GM12878 (cell line): ENCODE results near the gene BTG2. TPM values are rescaled to one million over a fixed set of nuclear protein-coding genes. Genes with fewer than 3 reads are reported as not detected.

Experiments
- ATAC-seq: fragments of 200-7000 bp; cut with Tn5 transposase; 3 replicates; pipeline ENCODE4 v1.9.1; 2020; ENCODE audit warnings: mild to moderate bottlenecking, moderate library complexity
- BruUV-seq: library from RNA; stranded (reverse); fragments of 400-500 nt; replicated peaks from 2 replicates; lab custom pipeline; 2021; lab: Mats Ljungman, UMichigan
- CTCF ChIA-PET: fragments of 300-600 bp; sonication (Branson Sonifier 250); formaldehyde crosslinking; extraction: SDS; loops from one replicate; lab custom pipeline; 2021; ENCODE audit warnings: inconsistent platforms; lab: Yijun Ruan, JAX
- POLR2A ChIA-PET: fragments of 350-600 bp; formaldehyde crosslinking; extraction: SDS; loops from one replicate; lab custom pipeline; 2021; ENCODE audit warnings: inconsistent platforms; lab: Charles Lee
- RAD21 ChIA-PET: fragments of 300-600 bp; sonication (Branson Sonifier 250); formaldehyde crosslinking; loops from one replicate; lab custom pipeline; 2023; ENCODE audit warnings: antibody characterized with exemption; ENCODE audit not compliant: unreplicated experiment; lab: Charles Lee
- SMC1A ChIA-PET: fragments of 300-600 bp; sonication (Branson Sonifier 250); formaldehyde crosslinking; loops from one replicate; lab custom pipeline; 2023; ENCODE audit not compliant: unreplicated experiment, uncharacterized antibody; lab: Charles Lee
- DNase-seq: peaks from one replicate; pipeline ENCODE4 v3.0.0-alpha.2; 2011; ENCODE audit warnings: low read depth, low spot score
- FAIRE-seq: peaks from 3 replicates; lab custom pipeline; 2011; peaks lifted over from hg19 to GRCh38; lab: Jason Lieb, UNC
- H2AFZ ChIP-seq: 2 replicates; pipeline ENCODE4 v1.6.0; 2011; ENCODE audit warnings: low read depth, low read length, control low read depth; ENCODE audit not compliant: control insufficient read depth
- H3K27ac ChIP-seq: 2 replicates; pipeline ENCODE4 v1.5.1; 2011; ENCODE audit warnings: control low read depth; ENCODE audit not compliant: control insufficient read depth, insufficient read depth
- H3K27me3 ChIP-seq, 2 experiments: replicated peaks in 1 of 2; 2 replicates each; pipeline versions ENCODE4 v1.6.0 to v1.6.1; 2011; ENCODE audit warnings: low read length in 1 of 2; ENCODE audit not compliant: control insufficient read depth in 2 of 2, insufficient read depth in 2 of 2
- H3K36me3 ChIP-seq, 2 experiments: 2 replicates each; pipeline ENCODE4 v1.5.1; 2011; ENCODE audit warnings: low read length in 1 of 2; ENCODE audit not compliant: control insufficient read depth in 2 of 2, insufficient read depth in 2 of 2
- H3K4me1 ChIP-seq: 2 replicates; pipeline ENCODE4 v1.6.1; 2011; ENCODE audit warnings: mild to moderate bottlenecking, low read length, moderate library complexity, mixed read lengths; ENCODE audit not compliant: control insufficient read depth, insufficient read depth
- H3K4me2 ChIP-seq: 2 replicates; pipeline ENCODE4 v1.6.0; 2011; ENCODE audit warnings: control low read depth; ENCODE audit not compliant: control insufficient read depth, insufficient read depth
- H3K4me3 ChIP-seq: fragments of 200-600 bp; sonication (generic); 2 replicates; pipeline ENCODE4 v1.5.1; 2016
- H3K79me2 ChIP-seq: 2 replicates; pipeline ENCODE4 v1.6.0; 2011; ENCODE audit warnings: low read length; ENCODE audit not compliant: control insufficient read depth, insufficient read depth
- H3K9ac ChIP-seq: 2 replicates; pipeline ENCODE4 v1.8.0; 2011; ENCODE audit warnings: low read length, control low read depth, mixed read lengths; ENCODE audit not compliant: control insufficient read depth, insufficient read depth
- H3K9me3 ChIP-seq: replicated peaks from 3 replicates; pipeline ENCODE4 v1.5.1; 2011; ENCODE audit warnings: mild to moderate bottlenecking, low read length; ENCODE audit not compliant: control insufficient read depth, insufficient read depth
- H4K20me1 ChIP-seq: 2 replicates; pipeline ENCODE4 v1.6.0; 2011; ENCODE audit not compliant: control insufficient read depth, insufficient read depth
- CBX3 ChIP-seq: fragments of 200-600 bp; sonication (generic); IDR thresholded peaks from 2 replicates; pipeline ENCODE4 v1.6.1; 2016; ENCODE audit warnings: low read depth, borderline replicate concordance
- CHD4 ChIP-seq: fragments of 200-600 bp; sonication (generic); IDR thresholded peaks from 2 replicates; pipeline ENCODE4 v1.6.1; 2016; ENCODE audit warnings: mild to moderate bottlenecking
- CREM ChIP-seq: IDR thresholded peaks from 2 replicates; pipeline ENCODE4 v1.6.1; 2014; ENCODE audit warnings: antibody characterized with exemption, low read depth
- ESRRA ChIP-seq: IDR thresholded peaks from 2 replicates; pipeline ENCODE4 v1.6.1; 2012; ENCODE audit warnings: mild to moderate bottlenecking, low read length, improper control_type of control experiment
- GATAD2B ChIP-seq: fragments of 450-650 bp; conservative IDR thresholded peaks from 2 replicates; pipeline ENCODE4 v1.6.1; 2017; ENCODE audit warnings: low read depth, mild to moderate bottlenecking, moderate library complexity
- HDGF ChIP-seq: fragments of 450-650 bp; IDR thresholded peaks from 2 replicates; pipeline ENCODE4 v1.6.1; 2016; ENCODE audit warnings: antibody characterized with exemption
- RBBP5 ChIP-seq: fragments of 200-600 bp; sonication (generic); conservative IDR thresholded peaks from 2 replicates; pipeline ENCODE4 v1.6.1; 2016
- SRF ChIP-seq, 2 experiments: IDR thresholded peaks; 2 replicates each; pipeline ENCODE4 v1.6.1; 2011; ENCODE audit warnings: low read depth in 2 of 2, low read length in 2 of 2, mild to moderate bottlenecking in 1 of 2, moderate library complexity in 1 of 2
- TCF7 ChIP-seq: IDR thresholded peaks from 2 replicates; pipeline ENCODE4 v1.6.1; 2014; ENCODE audit warnings: antibody characterized with exemption, borderline replicate concordance
- ZSCAN29 ChIP-seq: fragments of 450-650 bp; IDR thresholded peaks from 2 replicates; pipeline ENCODE4 v1.6.1; 2017; ENCODE audit warnings: mild to moderate bottlenecking, moderate library complexity
- WGBS: methylation state at CpG from one replicate; pipeline ENCODE4 v1.1.6; 2016; ENCODE audit warnings: low lambda C conversion rate; ENCODE audit not compliant: insufficient replicate concordance, insufficient coverage; ENCODE audit errors: missing lambda C conversion rate; 5-methylcytosine and 5-hydroxymethylcytosine counted together
- in situ Hi-C: fragments of 300-500 bp; cut with MboI; formaldehyde crosslinking; loops from 9 replicates; pipeline ENCODE4 v1.14.3; 2018; ENCODE audit warnings: mixed read lengths
- intact Hi-C: fragments of 100-400 bp; cut with micrococcal nuclease; formaldehyde crosslinking; loops from one replicate; pipeline ENCODE4 v1.14.2; 2022; ENCODE audit not compliant: unreplicated experiment
- polyA plus RNA-seq, 11 experiments: library from polyadenylated mRNA; depleted of rRNA in 4 of 11; unstranded in 6 of 11; stranded (reverse) in 5 of 11; fragments of >200 nt; fragmentation: Nextera tagmentation in 4 of 11; fragmentation: Illumina TruSeq in 1 of 11; extraction: Ambion mirVana in 4 of 11; extraction: Trizol in 1 of 11; gene quantifications; 1 replicate in 1 of 11; 2 replicates in 10 of 11; pipeline versions ENCODE4 v1.2.1 to v1.2.3, GENCODE V29; 2011 to 2016; ENCODE audit warnings: inconsistent platforms in 2 of 11, missing spikeins in 2 of 11, low read depth in 1 of 11
- total RNA-seq, 4 experiments: library from RNA; depleted of rRNA in 3 of 4; stranded (reverse); fragments of >200 nt in 3 of 4; fragmentation: Illumina TruSeq in 1 of 4; extraction: Trizol in 1 of 4; gene quantifications; 2 replicates each; pipeline versions ENCODE4 v1.2.1 to v1.2.3, GENCODE V29; 2013 to 2021
- TF ChIP-seq, protein P1 (sequence below): fragments of 450-650 bp; IDR thresholded peaks from 2 replicates; pipeline ENCODE4 v1.6.1; 2016; ENCODE audit warnings: mild to moderate bottlenecking
- TF ChIP-seq, protein P2 (sequence below): IDR thresholded peaks from 2 replicates; pipeline ENCODE4 v1.6.1; 2011; ENCODE audit warnings: borderline replicate concordance, low read depth, mild to moderate bottlenecking, moderate library complexity, low read length; ENCODE audit not compliant: insufficient read depth, poor library complexity, severe bottlenecking
- TF ChIP-seq, protein P3 (sequence below): IDR thresholded peaks from 2 replicates; pipeline ENCODE4 v1.6.1; 2011; ENCODE audit warnings: borderline replicate concordance, low read depth, mild to moderate bottlenecking, moderate library complexity, mixed read lengths, low read length; ENCODE audit not compliant: insufficient read depth; ENCODE audit errors: extremely low read length
- TF ChIP-seq, protein P4 (sequence below): fragments of 450-650 bp; IDR thresholded peaks from 2 replicates; pipeline ENCODE4 v1.6.1; 2014; ENCODE audit warnings: mild to moderate bottlenecking
- TF ChIP-seq, protein P5 (sequence below): fragments of 450-650 bp; IDR thresholded peaks from 2 replicates; pipeline ENCODE4 v1.6.1; 2017; ENCODE audit warnings: low read depth, mild to moderate bottlenecking, moderate library complexity
- TF ChIP-seq, protein P6 (sequence below): IDR thresholded peaks from 2 replicates; pipeline ENCODE4 v1.6.1; 2012; ENCODE audit warnings: low read depth, low read length, improper control_type of control experiment

Gene BTG2
- total and polyA plus RNA-seq, 10 of the 15 experiments (the other 5 are each of a cell fraction or from before 2014, with no cell fraction given), result 23.3 to 160 (median 98.1) TPM

DNA sequence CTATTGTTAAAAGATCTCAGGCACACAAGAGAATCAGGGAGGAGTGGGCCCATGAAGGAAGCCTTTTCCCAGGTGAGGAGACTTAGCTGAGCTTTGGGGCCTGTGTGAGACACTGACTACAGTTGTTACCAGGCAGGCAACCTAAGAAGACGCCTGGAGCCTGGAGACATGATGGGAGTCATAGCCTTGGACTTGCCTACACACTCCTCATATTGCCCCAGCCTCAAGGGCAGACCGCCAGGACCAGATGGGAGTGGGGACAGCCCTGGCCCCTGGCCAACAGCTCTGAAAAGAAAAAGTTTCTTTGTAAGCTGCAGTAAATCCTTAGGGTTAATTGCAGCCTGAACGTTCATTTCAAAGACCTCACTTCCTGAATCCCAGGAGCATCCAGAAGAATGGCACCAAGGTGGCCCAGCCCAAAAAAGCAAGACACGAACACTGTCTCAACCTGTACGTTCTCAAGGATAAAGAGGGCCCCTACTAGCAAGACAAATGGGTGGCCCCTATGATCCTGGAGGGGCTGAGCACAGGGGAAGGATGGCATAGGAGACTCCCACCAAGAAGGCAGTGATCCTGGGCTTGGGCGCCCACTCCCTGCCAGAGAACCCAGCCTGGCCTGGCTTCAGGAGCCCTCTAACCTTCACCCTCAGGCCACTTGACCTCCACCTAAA lies 33.2 kb upstream of the BTG2 start:
- CTCF ChIA-PET, result interaction anchor here (1.0 to 15.2 kb wide), 20 partner anchors 7 to 430 kb away, joined by 3 to 854 read pairs (median 5); partner anchors contain the start of genes BTG2 and TMEM183A
- SMC1A ChIA-PET, result interaction anchor here (0.6 to 30.2 kb wide), 10 partner anchors 9 to 279 kb away, joined by 3 to 590 read pairs (median 11); partner anchors contain the start of genes BTG2 and FMOD
- FAIRE-seq (no peak), DNase-seq (no peak), ATAC-seq (no peak)
- 47% methylated on average over 6 of the region's 6 CpGs for WGBS
- no peak overlapping the region for H3K9ac ChIP-seq
- RAD21 ChIA-PET, result interaction anchor here (0.8 to 30.0 kb wide), 11 partner anchors 14 to 194 kb away, joined by 3 to 501 read pairs (median 7); partner anchors contain the start of gene BTG2
- no peak overlapping the region for H3K27ac ChIP-seq
- POLR2A ChIA-PET, result interaction anchor here (1.5 to 19.5 kb wide), 6 partner anchors 15 to 64 kb away, joined by 5 to 370 read pairs (median 30); partner anchors contain the start of gene BTG2
- H3K4me2 ChIP-seq, result peak overlapping the region; percentile 78; the same call in 1 of the 2 replicates
- peaks cover 29% of the 10 kb centered on the region for H3K4me1 ChIP-seq
- intact Hi-C loops (loop anchor here (5.0 kb wide), 1 partner anchor 170 kb away; no protein-coding TSS in a partner anchor), in situ Hi-C loops (loop anchor here (5.0 kb wide), 4 partner anchors 65 to 430 kb away; no protein-coding TSS in a partner anchor)
- no peaks in the 10 kb centered on the region for H4K20me1 ChIP-seq
- no peak overlapping the region for H3K4me3 ChIP-seq
- peaks cover 7% of the 10 kb centered on the region for H3K79me2 ChIP-seq
- BruUV-seq, result no TSS peak
- H3K36me3 ChIP-seq, result no peaks in the 10 kb centered on the region
- H3K9me3 ChIP-seq, result no peaks in the 10 kb centered on the region
- H3K27me3 ChIP-seq, result no peaks in the 10 kb centered on the region
- H2AFZ ChIP-seq, result no peak overlapping the region
- TF ChIP-seq, protein P1, sequence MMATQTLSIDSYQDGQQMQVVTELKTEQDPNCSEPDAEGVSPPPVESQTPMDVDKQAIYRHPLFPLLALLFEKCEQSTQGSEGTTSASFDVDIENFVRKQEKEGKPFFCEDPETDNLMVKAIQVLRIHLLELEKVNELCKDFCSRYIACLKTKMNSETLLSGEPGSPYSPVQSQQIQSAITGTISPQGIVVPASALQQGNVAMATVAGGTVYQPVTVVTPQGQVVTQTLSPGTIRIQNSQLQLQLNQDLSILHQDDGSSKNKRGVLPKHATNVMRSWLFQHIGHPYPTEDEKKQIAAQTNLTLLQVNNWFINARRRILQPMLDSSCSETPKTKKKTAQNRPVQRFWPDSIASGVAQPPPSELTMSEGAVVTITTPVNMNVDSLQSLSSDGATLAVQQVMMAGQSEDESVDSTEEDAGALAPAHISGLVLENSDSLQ, result no peak
- no peak for TF ChIP-seq GATAD2B
- no peak for TF ChIP-seq HDGF
- TF ChIP-seq, protein P2, sequence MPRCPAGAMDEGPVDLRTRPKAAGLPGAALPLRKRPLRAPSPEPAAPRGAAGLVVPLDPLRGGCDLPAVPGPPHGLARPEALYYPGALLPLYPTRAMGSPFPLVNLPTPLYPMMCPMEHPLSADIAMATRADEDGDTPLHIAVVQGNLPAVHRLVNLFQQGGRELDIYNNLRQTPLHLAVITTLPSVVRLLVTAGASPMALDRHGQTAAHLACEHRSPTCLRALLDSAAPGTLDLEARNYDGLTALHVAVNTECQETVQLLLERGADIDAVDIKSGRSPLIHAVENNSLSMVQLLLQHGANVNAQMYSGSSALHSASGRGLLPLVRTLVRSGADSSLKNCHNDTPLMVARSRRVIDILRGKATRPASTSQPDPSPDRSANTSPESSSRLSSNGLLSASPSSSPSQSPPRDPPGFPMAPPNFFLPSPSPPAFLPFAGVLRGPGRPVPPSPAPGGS, result no peak
- TF ChIP-seq, protein P3, sequence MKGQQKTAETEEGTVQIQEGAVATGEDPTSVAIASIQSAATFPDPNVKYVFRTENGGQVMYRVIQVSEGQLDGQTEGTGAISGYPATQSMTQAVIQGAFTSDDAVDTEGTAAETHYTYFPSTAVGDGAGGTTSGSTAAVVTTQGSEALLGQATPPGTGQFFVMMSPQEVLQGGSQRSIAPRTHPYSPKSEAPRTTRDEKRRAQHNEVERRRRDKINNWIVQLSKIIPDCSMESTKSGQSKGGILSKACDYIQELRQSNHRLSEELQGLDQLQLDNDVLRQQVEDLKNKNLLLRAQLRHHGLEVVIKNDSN, result no peak
- TF ChIP-seq, protein P4, sequence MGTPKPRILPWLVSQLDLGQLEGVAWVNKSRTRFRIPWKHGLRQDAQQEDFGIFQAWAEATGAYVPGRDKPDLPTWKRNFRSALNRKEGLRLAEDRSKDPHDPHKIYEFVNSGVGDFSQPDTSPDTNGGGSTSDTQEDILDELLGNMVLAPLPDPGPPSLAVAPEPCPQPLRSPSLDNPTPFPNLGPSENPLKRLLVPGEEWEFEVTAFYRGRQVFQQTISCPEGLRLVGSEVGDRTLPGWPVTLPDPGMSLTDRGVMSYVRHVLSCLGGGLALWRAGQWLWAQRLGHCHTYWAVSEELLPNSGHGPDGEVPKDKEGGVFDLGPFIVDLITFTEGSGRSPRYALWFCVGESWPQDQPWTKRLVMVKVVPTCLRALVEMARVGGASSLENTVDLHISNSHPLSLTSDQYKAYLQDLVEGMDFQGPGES, result no peak
- TF ChIP-seq, protein P5, sequence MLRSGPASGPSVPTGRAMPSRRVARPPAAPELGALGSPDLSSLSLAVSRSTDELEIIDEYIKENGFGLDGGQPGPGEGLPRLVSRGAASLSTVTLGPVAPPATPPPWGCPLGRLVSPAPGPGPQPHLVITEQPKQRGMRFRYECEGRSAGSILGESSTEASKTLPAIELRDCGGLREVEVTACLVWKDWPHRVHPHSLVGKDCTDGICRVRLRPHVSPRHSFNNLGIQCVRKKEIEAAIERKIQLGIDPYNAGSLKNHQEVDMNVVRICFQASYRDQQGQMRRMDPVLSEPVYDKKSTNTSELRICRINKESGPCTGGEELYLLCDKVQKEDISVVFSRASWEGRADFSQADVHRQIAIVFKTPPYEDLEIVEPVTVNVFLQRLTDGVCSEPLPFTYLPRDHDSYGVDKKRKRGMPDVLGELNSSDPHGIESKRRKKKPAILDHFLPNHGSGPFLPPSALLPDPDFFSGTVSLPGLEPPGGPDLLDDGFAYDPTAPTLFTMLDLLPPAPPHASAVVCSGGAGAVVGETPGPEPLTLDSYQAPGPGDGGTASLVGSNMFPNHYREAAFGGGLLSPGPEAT, result no peak
- no peak for TF ChIP-seq RBBP5
- TF ChIP-seq, protein P6, sequence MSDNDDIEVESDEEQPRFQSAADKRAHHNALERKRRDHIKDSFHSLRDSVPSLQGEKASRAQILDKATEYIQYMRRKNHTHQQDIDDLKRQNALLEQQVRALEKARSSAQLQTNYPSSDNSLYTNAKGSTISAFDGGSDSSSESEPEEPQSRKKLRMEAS, result no peak
- no peak for TF ChIP-seq TCF7
- no peak for TF ChIP-seq ZSCAN29
- TF ChIP-seq ESRRA, result no peak
- TF ChIP-seq SRF (IDR thresholded peaks at IDR 0.05; ENCODE audit: low read depth in 2 of 2, low read length in 2 of 2), result no peak
- TF ChIP-seq CBX3, result no peak
- TF ChIP-seq CREM, result no peak
- no peak for TF ChIP-seq CHD4
